Gastrocnemius medialis (tissue), 4 donors: Measurements from ENCODE around the gene SOWAHD.
"Not testable (repeated sequence)": the region's sequence is repeated elsewhere in the genome, so short reads cannot be mapped to it uniquely, and the experiment has no call there.

ENCODE experiments used
- CTCF ChIP-seq, 5 experiments: fragments of 450-650 bp in 3 of 5; fragments of 200-600 bp in 2 of 5; sonication (generic) in 2 of 5; IDR thresholded peaks in 4 of 5; conservative IDR thresholded peaks in 1 of 5; 1 replicate in 4 of 5; 2 replicates in 1 of 5; pipeline ENCODE4 v1.5.1; 2016 to 2019; ENCODE audit warnings: antibody characterized with exemption in 5 of 5, mild to moderate bottlenecking in 3 of 5, moderate library complexity in 3 of 5
- POLR2A ChIP-seq, 2 donors: fragments of 450-650 bp; IDR thresholded peaks; one replicate each; pipeline ENCODE4 v1.6.1; 2017; ENCODE audit warnings: antibody characterized with exemption in 2 of 2, mild to moderate bottlenecking in 2 of 2, moderate library complexity in 2 of 2

GRCh38 chrX:119808461-119808860 lies 50.1 kb downstream of the SOWAHD start:
- TF ChIP-seq CTCF (IDR thresholded peaks at IDR 0.05 in 4 of 5, conservative IDR thresholded peaks at IDR 0.05 in 1 of 5); POLR2A (IDR thresholded peaks at IDR 0.05): not testable (repeated sequence)
